COLO668 (cell line): ENCODE data around the gene GNG3.
"Not testable (repeated sequence)": the region's sequence is repeated elsewhere in the genome, so short reads cannot be mapped to it uniquely, and the experiment has no call there.

Experiments
- DNase-seq: peaks from one replicate; lab custom pipeline; 2025; ENCODE audit not compliant: unreplicated experiment; lab: John Stamatoyannopoulos, UW

The GNG3 gene

GRCh38 chr11:62687508-62688396 is 19.7 kb upstream of the GNG3 start:
- no peak for DNase-seq

GRCh38 chr11:62688491-62688890 is 19.0 kb upstream of the GNG3 start:
- no peak for DNase-seq

GRCh38 chr11:62689421-62690183 is 17.9 kb upstream of the GNG3 start, which contains the start of gene LRRN4CL:
TSS of gene LRRN4CL (minus strand) at chr11:62689530. CDS start at chr11:62688508, 1,022 bp downstream.
- DNase-seq = no peak

- not testable (repeated sequence) for DNase-seq
Observed at GRCh38 chr11:62693624-62694023, 13.9 kb upstream of the GNG3 start.

- DNase-seq = peak; percentile 63
Observed at GRCh38 chr11:62694455-62695167, 12.9 kb upstream of the GNG3 start.

GRCh38 chr11:62702246-62702645 is 5.2 kb upstream of the GNG3 start:
- DNase-seq = no peak

GRCh38 chr11:62703921-62704320 is 3.6 kb upstream of the GNG3 start:
- not testable (repeated sequence) for DNase-seq

- DNase-seq = peak; percentile 44
Observed at GRCh38 chr11:62705413-62705812, 2.1 kb upstream of the GNG3 start.

GRCh38 chr11:62705880-62706849 is 1.3 kb upstream of the GNG3 start:
- DNase-seq = peak; percentile 97

- DNase-seq = no peak
Observed at GRCh38 chr11:62706850-62707247, 627 bp upstream of the GNG3 start.

GRCh38 chr11:62708392-62708791 is 916 bp downstream of the GNG3 start:
- no peak for DNase-seq

GRCh38 chr11:62708793-62709192 is 1.3 kb downstream of the GNG3 start:
- DNase-seq = peak; percentile 55

- peak; percentile 97 for DNase-seq
Observed at GRCh38 chr11:62709247-62710000, 1.9 kb downstream of the GNG3 start.

- DNase-seq = peak; percentile 37
Observed at GRCh38 chr11:62710001-62710345, 2.5 kb downstream of the GNG3 start.

GRCh38 chr11:62712276-62712812 is 4.9 kb downstream of the GNG3 start:
- DNase-seq = no peak

- DNase-seq = no peak
Observed at GRCh38 chr11:62712861-62713260, 5.4 kb downstream of the GNG3 start.

GRCh38 chr11:62713343-62713742 is 5.9 kb downstream of the GNG3 start:
- DNase-seq = no peak

GRCh38 chr11:62715150-62716130 is 8.0 kb downstream of the GNG3 start:
- DNase-seq = no peak
